ENCODE data around the gene PRKCI. TPM values are rescaled to one million over a fixed set of nuclear protein-coding genes. Genes with fewer than 3 reads are reported as not detected.

The PRKCI gene
- total RNA-seq, 1 experiment from 2014 or later = 25.2 TPM

DNA sequence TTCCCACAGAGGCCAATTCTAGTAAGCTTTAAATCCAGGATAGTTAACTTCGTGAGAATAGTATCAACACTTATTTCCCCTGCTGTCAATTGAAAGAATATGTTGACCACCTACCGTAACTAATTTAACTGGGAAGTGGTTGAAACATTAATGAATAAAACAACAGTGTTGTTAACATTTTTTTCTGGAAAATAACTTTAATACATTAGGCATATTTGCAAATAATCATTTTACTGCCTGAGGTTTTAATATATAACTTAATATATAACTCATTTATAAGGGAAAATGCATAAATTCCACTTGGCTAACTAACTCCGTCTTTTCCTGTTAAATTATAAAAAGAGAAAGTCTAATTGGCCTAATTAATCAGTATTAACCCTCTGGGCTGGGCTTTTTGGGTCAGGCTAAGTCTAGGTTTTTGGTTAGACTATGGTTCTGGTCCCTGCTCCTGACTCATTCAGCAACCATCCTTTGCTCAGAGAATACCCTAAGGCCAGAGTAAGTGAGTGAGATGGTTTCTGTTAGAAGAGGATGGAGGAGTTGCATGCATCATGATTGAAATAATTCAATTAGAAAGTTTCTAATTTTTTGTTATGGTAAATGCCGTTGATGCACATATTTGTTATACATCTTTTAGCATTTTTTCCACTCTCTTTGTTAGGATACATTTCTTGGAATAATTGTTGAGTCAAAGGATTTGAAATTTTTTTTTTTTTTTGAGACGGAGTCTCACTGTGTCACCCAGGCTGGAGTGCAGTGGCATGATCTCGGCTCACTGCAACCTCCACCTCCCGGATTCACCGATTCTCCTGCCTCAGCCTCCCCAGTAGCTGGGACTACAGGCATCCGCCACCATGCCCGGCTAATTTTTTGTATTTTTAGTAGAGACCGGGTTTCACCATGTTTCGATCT, 124.5 kb downstream of the PRKCI start:
- no peaks in the 10 kb centered on the region for H3K36me3 ChIP-seq (ENCODE audit: control insufficient read depth in 1 of 2, insufficient read depth in 2 of 2, low read length in 2 of 2)
- H3K9ac ChIP-seq (ENCODE audit: low read length) = no peak overlapping the region
- CTCF ChIA-PET = no interaction called here
- H2AFZ ChIP-seq (ENCODE audit: low read depth, low read length, poor library complexity, severe bottlenecking) = no peak overlapping the region
- H3K27ac ChIP-seq (ENCODE audit: low read depth, low read length) = no peak overlapping the region
- peaks cover 0 to 6% of the 10 kb centered on the region in 2 experiments; a peak in 1 of 4 replicates for H3K4me1 ChIP-seq (ENCODE audit: control insufficient read depth in 1 of 2, insufficient read depth in 2 of 2, low read length in 2 of 2)
- H3K4me2 ChIP-seq (ENCODE audit: low read length) = no peak overlapping the region
- no peaks in the 10 kb centered on the region for H3K27me3 ChIP-seq (ENCODE audit: insufficient read depth, low read length)
- no TSS peak for BruUV-seq (replicated peaks)
- no peak overlapping the region for H3K4me3 ChIP-seq (replicated peaks in 1 of 2; ENCODE audit: low read depth in 1 of 2, low read length in 2 of 2)
- H3K9me3 ChIP-seq (ENCODE audit: control insufficient read depth in 1 of 2, insufficient read depth in 1 of 2, low read depth in 1 of 2, low read length in 2 of 2) = no peaks in the 10 kb centered on the region
- no peak for DNase-seq (ENCODE audit: low read depth, low spot score)
- H3K9me2 ChIP-seq (ENCODE audit: insufficient read depth) = no peaks in the 10 kb centered on the region
- ATAC-seq = no peak
- no peak for TF ChIP-seq SRF (IDR thresholded peaks at IDR 0.05; ENCODE audit: low read depth)
- no peak for TF ChIP-seq SIN3A (IDR thresholded peaks at IDR 0.05; ENCODE audit: low read depth)
- TF ChIP-seq, protein P1, sequence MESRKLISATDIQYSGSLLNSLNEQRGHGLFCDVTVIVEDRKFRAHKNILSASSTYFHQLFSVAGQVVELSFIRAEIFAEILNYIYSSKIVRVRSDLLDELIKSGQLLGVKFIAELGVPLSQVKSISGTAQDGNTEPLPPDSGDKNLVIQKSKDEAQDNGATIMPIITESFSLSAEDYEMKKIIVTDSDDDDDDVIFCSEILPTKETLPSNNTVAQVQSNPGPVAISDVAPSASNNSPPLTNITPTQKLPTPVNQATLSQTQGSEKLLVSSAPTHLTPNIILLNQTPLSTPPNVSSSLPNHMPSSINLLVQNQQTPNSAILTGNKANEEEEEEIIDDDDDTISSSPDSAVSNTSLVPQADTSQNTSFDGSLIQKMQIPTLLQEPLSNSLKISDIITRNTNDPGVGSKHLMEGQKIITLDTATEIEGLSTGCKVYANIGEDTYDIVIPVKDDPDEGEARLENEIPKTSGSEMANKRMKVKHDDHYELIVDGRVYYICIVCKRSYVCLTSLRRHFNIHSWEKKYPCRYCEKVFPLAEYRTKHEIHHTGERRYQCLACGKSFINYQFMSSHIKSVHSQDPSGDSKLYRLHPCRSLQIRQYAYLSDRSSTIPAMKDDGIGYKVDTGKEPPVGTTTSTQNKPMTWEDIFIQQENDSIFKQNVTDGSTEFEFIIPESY (IDR thresholded peaks at IDR 0.05; ENCODE audit: extremely low read depth, insufficient replicate concordance, low read length) = no peak
- no peak for TF ChIP-seq TCF7L2 (IDR thresholded peaks at IDR 0.05; ENCODE audit: borderline replicate concordance, extremely low read depth, insufficient read depth, insufficient read length)
- TF ChIP-seq POLR2A (IDR thresholded peaks at IDR 0.05; ENCODE audit: borderline replicate concordance, extremely low read depth, insufficient read depth, insufficient read length) = no peak
- no peak for TF ChIP-seq ELF1 (IDR thresholded peaks at IDR 0.05; ENCODE audit: borderline replicate concordance, low read depth)
- TF ChIP-seq JUND (IDR thresholded peaks at IDR 0.05) = no peak
- TF ChIP-seq POLR2AphosphoS5 (IDR thresholded peaks at IDR 0.05; ENCODE audit: low read depth, low read length) = no peak
- TF ChIP-seq, protein P2, sequence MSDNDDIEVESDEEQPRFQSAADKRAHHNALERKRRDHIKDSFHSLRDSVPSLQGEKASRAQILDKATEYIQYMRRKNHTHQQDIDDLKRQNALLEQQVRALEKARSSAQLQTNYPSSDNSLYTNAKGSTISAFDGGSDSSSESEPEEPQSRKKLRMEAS (IDR thresholded peaks at IDR 0.05) = no peak
- TF ChIP-seq, protein P3, sequence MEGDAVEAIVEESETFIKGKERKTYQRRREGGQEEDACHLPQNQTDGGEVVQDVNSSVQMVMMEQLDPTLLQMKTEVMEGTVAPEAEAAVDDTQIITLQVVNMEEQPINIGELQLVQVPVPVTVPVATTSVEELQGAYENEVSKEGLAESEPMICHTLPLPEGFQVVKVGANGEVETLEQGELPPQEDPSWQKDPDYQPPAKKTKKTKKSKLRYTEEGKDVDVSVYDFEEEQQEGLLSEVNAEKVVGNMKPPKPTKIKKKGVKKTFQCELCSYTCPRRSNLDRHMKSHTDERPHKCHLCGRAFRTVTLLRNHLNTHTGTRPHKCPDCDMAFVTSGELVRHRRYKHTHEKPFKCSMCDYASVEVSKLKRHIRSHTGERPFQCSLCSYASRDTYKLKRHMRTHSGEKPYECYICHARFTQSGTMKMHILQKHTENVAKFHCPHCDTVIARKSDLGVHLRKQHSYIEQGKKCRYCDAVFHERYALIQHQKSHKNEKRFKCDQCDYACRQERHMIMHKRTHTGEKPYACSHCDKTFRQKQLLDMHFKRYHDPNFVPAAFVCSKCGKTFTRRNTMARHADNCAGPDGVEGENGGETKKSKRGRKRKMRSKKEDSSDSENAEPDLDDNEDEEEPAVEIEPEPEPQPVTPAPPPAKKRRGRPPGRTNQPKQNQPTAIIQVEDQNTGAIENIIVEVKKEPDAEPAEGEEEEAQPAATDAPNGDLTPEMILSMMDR (IDR thresholded peaks at IDR 0.05 in 2 of 3, conservative IDR thresholded peaks at IDR 0.05 in 1 of 3; ENCODE audit: borderline replicate concordance in 1 of 3, insufficient read depth in 1 of 3, low read depth in 2 of 3, low read length in 2 of 3) = no peak
- TF ChIP-seq ZFX (IDR thresholded peaks at IDR 0.05) = no peak
- TF ChIP-seq RAD21 (IDR thresholded peaks at IDR 0.05; ENCODE audit: low read depth) = no peak
- no peak for TF ChIP-seq YY1 (IDR thresholded peaks at IDR 0.05; ENCODE audit: extremely low read depth, insufficient replicate concordance, low read depth, low read length)
- intact Hi-C loops (cut with micrococcal nuclease) = no loop called here
- no peaks in the 10 kb centered on the region for H4K20me1 ChIP-seq (ENCODE audit: insufficient read depth)
- POLR2A ChIA-PET = no interaction called here
- no peaks in the 10 kb centered on the region for H3K79me2 ChIP-seq (ENCODE audit: insufficient read depth, low read length)
- RAD21 ChIA-PET (ENCODE audit: low non-redundant PET in 1 of 2, low total read pairs in 2 of 2, uncharacterized antibody in 2 of 2, unreplicated experiment in 2 of 2) = no interaction called here

All from HCT116 (cell line).